Uterus (tissue), 4 donors: Measurements from ENCODE around the gene ZNF460. TPM values are rescaled to one million over a fixed set of nuclear protein-coding genes. Genes with fewer than 3 reads are reported as not detected.

Experiments
- DNase-seq, 2 donors: peaks; one replicate each; pipeline ENCODE4 v3.0.0-alpha.2; 2019 to 2020
- H3K27ac ChIP-seq, 2 donors: fragments of 200-600 bp; sonication (generic); 1 replicate in 1 of 2; 2 replicates in 1 of 2; pipeline ENCODE4 v1.5.1; 2016 to 2018
- H3K27me3 ChIP-seq, 2 donors: fragments of 200-600 bp; sonication (generic); one replicate each; pipeline ENCODE4 v1.5.1; 2018 to 2019; ENCODE audit warnings: control low read depth in 1 of 2
- H3K36me3 ChIP-seq, 2 donors: fragments of 200-600 bp; sonication (generic); one replicate each; pipeline ENCODE4 v1.5.1; 2019; ENCODE audit warnings: control low read depth in 1 of 2
- H3K4me1 ChIP-seq, 2 donors: fragments of 200-600 bp; sonication (generic); one replicate each; pipeline ENCODE4 v1.5.1; 2018 to 2019; ENCODE audit warnings: control low read depth in 1 of 2
- H3K4me3 ChIP-seq, 2 donors: fragments of 200-600 bp; sonication (generic); 1 replicate in 1 of 2; 2 replicates in 1 of 2; pipeline ENCODE4 v1.5.1; 2018 to 2019; ENCODE audit warnings: mild to moderate bottlenecking in 1 of 2
- H3K9me3 ChIP-seq, 2 donors: fragments of 200-600 bp; sonication (generic); one replicate each; pipeline ENCODE4 v1.5.1; 2019; ENCODE audit warnings: control low read depth in 1 of 2
- CTCF ChIP-seq, 4 experiments: fragments of 200-600 bp in 2 of 4; fragments of 450-650 bp in 2 of 4; sonication (generic) in 2 of 4; IDR thresholded peaks; one replicate each; pipeline ENCODE4 v1.5.1; 2016 to 2019; ENCODE audit warnings: antibody characterized with exemption in 4 of 4, mild to moderate bottlenecking in 2 of 4, moderate library complexity in 1 of 4
- POLR2A ChIP-seq, 2 donors: fragments of 450-650 bp; IDR thresholded peaks; one replicate each; pipeline ENCODE4 v1.6.1; 2016; ENCODE audit warnings: antibody characterized with exemption in 2 of 2, mild to moderate bottlenecking in 1 of 2, moderate library complexity in 1 of 2
- intact Hi-C: fragments of 100-400 bp; cut with DNase I; formaldehyde crosslinking; loops from one replicate; pipeline ENCODE4 v1.15.1; 2023; ENCODE audit warnings: low total_unique reads
- total RNA-seq, 4 donors: library from RNA; depleted of rRNA in 3 of 4; stranded (reverse); fragments of >200 nt in 3 of 4; gene quantifications; one replicate each; pipeline versions ENCODE4 v1.1.0 to v1.2.4, GENCODE V29; 2014 to 2023
- donor health status: DM: yes; HTN: yes; CAD: no.

Gene ZNF460
- total RNA-seq, 4 donors from 2014 or later, result 43.2 to 204 (median 68.7) TPM

- Histone ChIP-seq H3K9me3 (no peaks in the 10 kb centered on the region), H3K27ac (peak overlapping the region; percentile 98 to 99), H3K27me3 (no peaks in the 10 kb centered on the region), H3K4me1 (no peaks in the 10 kb centered on the region), H3K36me3 (no peaks in the 10 kb centered on the region), H3K4me3 (peak overlapping the region; percentile 99 to 100)
- intact Hi-C loops, result loop anchor here (2.0 kb wide), 1 partner anchor 39 kb away; the partner anchor contains the start of gene ZNF805
- peak; percentile 7 to 37 (median 27) for TF ChIP-seq CTCF (IDR thresholded peaks at IDR 0.05)
- TF ChIP-seq POLR2A (IDR thresholded peaks at IDR 0.05), result peak in 1 of 2 donors; percentile 19
- peak; percentile 88 to 89 for DNase-seq
Measured at GRCh38 chr19:57279418-57280164, 694 bp upstream of the ZNF460 start.

GRCh38 chr19:57280962-57281400 is 696 bp downstream of the ZNF460 start:
- H3K36me3 ChIP-seq, result peaks cover 0 to 6% of the 10 kb centered on the region in 2 donors
- H3K9me3 ChIP-seq, result no peaks in the 10 kb centered on the region
- no peaks in the 10 kb centered on the region for H3K27me3 ChIP-seq
- no peaks in the 10 kb centered on the region for H3K4me1 ChIP-seq
- H3K27ac ChIP-seq, result peak overlapping the region; percentile 98 to 99
- peak overlapping the region; percentile 99 to 100 for H3K4me3 ChIP-seq
- no peak for TF ChIP-seq CTCF (IDR thresholded peaks at IDR 0.05)
- TF ChIP-seq POLR2A (IDR thresholded peaks at IDR 0.05), result no peak
- intact Hi-C loops, result loop anchor here (2.0 kb wide), 1 partner anchor 40 kb away; the partner anchor contains the start of gene ZNF805
- DNase-seq, result no peak

- TF ChIP-seq CTCF (IDR thresholded peaks at IDR 0.05) (no peak), POLR2A (IDR thresholded peaks at IDR 0.05) (no peak)
- no peak for DNase-seq
- H3K36me3 ChIP-seq, result peaks cover 0 to 6% of the 10 kb centered on the region in 2 donors
- no peaks in the 10 kb centered on the region for H3K4me1 ChIP-seq
- H3K27me3 ChIP-seq, result no peaks in the 10 kb centered on the region
- H3K4me3 ChIP-seq, result peak overlapping the region in 1 of 2 donors; percentile 100
- H3K9me3 ChIP-seq, result peaks cover 0 to 11% of the 10 kb centered on the region in 2 donors
- intact Hi-C loops, result no loop called here
- H3K27ac ChIP-seq, result no peak overlapping the region
Measured at GRCh38 chr19:57282011-57282643, 1.8 kb downstream of the ZNF460 start.

GRCh38 chr19:57288373-57288772 is 8.1 kb downstream of the ZNF460 start:
- H3K27ac ChIP-seq, result no peak overlapping the region
- TF ChIP-seq POLR2A (IDR thresholded peaks at IDR 0.05) (no peak), CTCF (IDR thresholded peaks at IDR 0.05) (no peak)
- DNase-seq, result no peak
- no peaks in the 10 kb centered on the region for H3K4me1 ChIP-seq
- peaks cover 3 to 74% of the 10 kb centered on the region in 2 donors for H3K9me3 ChIP-seq
- H3K4me3 ChIP-seq, result no peak overlapping the region
- intact Hi-C loops, result no loop called here
- no peaks in the 10 kb centered on the region for H3K27me3 ChIP-seq
- peaks cover 4 to 6% of the 10 kb centered on the region in 2 donors for H3K36me3 ChIP-seq

GRCh38 chr19:57290970-57291369 is 10.7 kb downstream of the ZNF460 start:
- Histone ChIP-seq H3K4me3 (no peak overlapping the region), H3K4me1 (no peaks in the 10 kb centered on the region), H3K27ac (no peak overlapping the region), H3K36me3 (peaks cover 0 to 4% of the 10 kb centered on the region in 2 donors), H3K9me3 (peaks cover 3 to 98% of the 10 kb centered on the region in 2 donors), H3K27me3 (no peaks in the 10 kb centered on the region)
- no peak for DNase-seq
- TF ChIP-seq CTCF (IDR thresholded peaks at IDR 0.05), result no peak
- TF ChIP-seq POLR2A (IDR thresholded peaks at IDR 0.05), result no peak
- intact Hi-C loops, result no loop called here
